Breast epithelium (tissue), 4 donors: ENCODE results near the gene PLPPR5. TPM values are rescaled to one million over a fixed set of nuclear protein-coding genes. Genes with fewer than 3 reads are reported as not detected.
"Not testable (repeated sequence)": the region's sequence is repeated elsewhere in the genome, so short reads cannot be mapped to it uniquely, and the experiment has no call there.

Experiments used
- DNase-seq, 2 donors: peaks; one replicate each; pipeline ENCODE4 v3.0.0-alpha.2; 2019; ENCODE audit warnings: low spot score in 2 of 2
- H3K27ac ChIP-seq, 2 donors: fragments of 200-600 bp; sonication (generic) in 1 of 2; one replicate each; pipeline ENCODE4 v1.5.1; 2016 to 2019; ENCODE audit warnings: mild to moderate bottlenecking in 1 of 2
- H3K27me3 ChIP-seq, 2 donors: fragments of 200-600 bp; sonication (generic) in 1 of 2; one replicate each; pipeline versions ENCODE4 v1.5.1 to v1.6.0; 2017 to 2019; ENCODE audit warnings: control low read depth in 1 of 2, mild to moderate bottlenecking in 1 of 2
- H3K36me3 ChIP-seq: fragments of 200-600 bp; one replicate; pipeline ENCODE4 v1.5.1; 2019
- H3K4me1 ChIP-seq, 2 donors: fragments of 200-600 bp; sonication (generic); one replicate each; pipeline ENCODE4 v1.5.1; 2016 to 2019; ENCODE audit warnings: control low read depth in 1 of 2
- H3K4me3 ChIP-seq, 3 donors: fragments of 200-600 bp; sonication (generic); 1 replicate in 2 of 3; 2 replicates in 1 of 3; pipeline ENCODE4 v1.5.1; 2016 to 2019; ENCODE audit warnings: mild to moderate bottlenecking in 3 of 3, moderate library complexity in 2 of 3
- H3K9me3 ChIP-seq, 2 donors: fragments of 200-600 bp; sonication (generic) in 1 of 2; one replicate each; pipeline ENCODE4 v1.5.1; 2016 to 2019; ENCODE audit warnings: control low read depth in 1 of 2
- POLR2A ChIP-seq: fragments of 450-650 bp; IDR thresholded peaks from one replicate; pipeline ENCODE4 v1.6.1; 2016; ENCODE audit warnings: antibody characterized with exemption, mild to moderate bottlenecking, moderate library complexity
- POLR2AphosphoS5 ChIP-seq, 3 donors: sonication (generic); formaldehyde crosslinking; IDR thresholded peaks; one replicate each; pipeline ENCODE4 v1.6.1; 2017; ENCODE audit warnings: antibody characterized with exemption in 3 of 3
- intact Hi-C: fragments of 100-400 bp; cut with DNase I; formaldehyde crosslinking; loops from one replicate; pipeline ENCODE4 v1.15.1; 2023; ENCODE audit warnings: low total_unique reads
- total RNA-seq, 3 donors: library from RNA; depleted of rRNA; stranded (reverse); fragments of >200 nt; gene quantifications; one replicate each; pipeline ENCODE4 v1.1.0, GENCODE V29; 2016
- TF ChIP-seq, protein P1 (sequence below), 3 donors: fragments of 450-650 bp; IDR thresholded peaks; one replicate each; pipeline ENCODE4 v1.5.1; 2016 to 2017; ENCODE audit warnings: antibody characterized with exemption in 3 of 3, mild to moderate bottlenecking in 3 of 3, moderate library complexity in 3 of 3

The PLPPR5 gene
- total RNA-seq, 3 donors from 2014 or later, result not detected

DNA sequence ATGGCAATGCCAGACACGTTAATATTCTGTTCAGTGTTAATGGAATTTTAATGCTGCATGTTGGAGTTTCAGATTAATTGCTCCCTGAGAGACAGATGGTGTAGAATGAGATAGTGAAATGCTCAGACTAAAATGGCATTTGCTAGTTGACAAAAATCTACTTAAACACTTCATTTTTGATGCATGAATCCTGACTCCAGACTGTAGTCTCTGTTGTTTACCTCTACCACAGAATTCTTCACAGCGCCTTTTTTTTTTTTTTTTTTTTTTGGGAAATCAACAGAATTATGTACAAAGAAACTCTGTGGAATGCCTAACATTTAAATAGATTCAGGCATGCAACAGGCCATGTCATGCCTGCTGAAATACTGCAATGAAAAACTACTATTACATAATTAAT, 111.3 kb downstream of the PLPPR5 start:
- intact Hi-C loops, result no loop called here
- Histone ChIP-seq H3K27ac (no peak overlapping the region), H3K9me3 (no peaks in the 10 kb centered on the region), H3K27me3 (no peaks in the 10 kb centered on the region), H3K4me1 (no peaks in the 10 kb centered on the region), H3K4me3 (no peak overlapping the region), H3K36me3 (no peaks in the 10 kb centered on the region)
- no peak for TF ChIP-seq POLR2A
- TF ChIP-seq, protein P1, sequence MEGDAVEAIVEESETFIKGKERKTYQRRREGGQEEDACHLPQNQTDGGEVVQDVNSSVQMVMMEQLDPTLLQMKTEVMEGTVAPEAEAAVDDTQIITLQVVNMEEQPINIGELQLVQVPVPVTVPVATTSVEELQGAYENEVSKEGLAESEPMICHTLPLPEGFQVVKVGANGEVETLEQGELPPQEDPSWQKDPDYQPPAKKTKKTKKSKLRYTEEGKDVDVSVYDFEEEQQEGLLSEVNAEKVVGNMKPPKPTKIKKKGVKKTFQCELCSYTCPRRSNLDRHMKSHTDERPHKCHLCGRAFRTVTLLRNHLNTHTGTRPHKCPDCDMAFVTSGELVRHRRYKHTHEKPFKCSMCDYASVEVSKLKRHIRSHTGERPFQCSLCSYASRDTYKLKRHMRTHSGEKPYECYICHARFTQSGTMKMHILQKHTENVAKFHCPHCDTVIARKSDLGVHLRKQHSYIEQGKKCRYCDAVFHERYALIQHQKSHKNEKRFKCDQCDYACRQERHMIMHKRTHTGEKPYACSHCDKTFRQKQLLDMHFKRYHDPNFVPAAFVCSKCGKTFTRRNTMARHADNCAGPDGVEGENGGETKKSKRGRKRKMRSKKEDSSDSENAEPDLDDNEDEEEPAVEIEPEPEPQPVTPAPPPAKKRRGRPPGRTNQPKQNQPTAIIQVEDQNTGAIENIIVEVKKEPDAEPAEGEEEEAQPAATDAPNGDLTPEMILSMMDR (IDR thresholded peaks at IDR 0.05), result no peak
- DNase-seq, result no peak

DNA sequence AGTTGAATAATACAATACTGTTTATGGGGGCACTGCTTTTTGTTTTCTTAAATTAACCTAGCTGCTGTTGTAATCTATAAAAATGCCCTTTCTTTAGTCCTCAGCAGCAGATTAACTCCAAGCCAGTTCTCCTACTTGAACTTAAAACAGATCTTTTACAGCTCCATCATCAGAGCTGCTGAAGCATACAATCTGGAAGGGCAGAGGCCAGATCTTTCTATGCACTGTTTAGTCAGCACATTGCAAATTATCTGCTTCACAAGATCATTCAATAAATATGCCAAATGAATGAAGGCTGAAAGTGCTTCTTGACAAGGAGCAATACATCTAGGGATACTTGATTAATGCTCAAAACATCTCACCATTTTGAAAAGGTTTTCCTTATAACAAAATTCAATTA, 115.8 kb downstream of the PLPPR5 start:
- Histone ChIP-seq H3K4me3 (no peak overlapping the region), H3K36me3 (no peaks in the 10 kb centered on the region), H3K4me1 (no peaks in the 10 kb centered on the region), H3K27me3 (no peaks in the 10 kb centered on the region), H3K27ac (no peak overlapping the region), H3K9me3 (no peaks in the 10 kb centered on the region)
- no peak for TF ChIP-seq POLR2A
- TF ChIP-seq, protein P1 (IDR thresholded peaks at IDR 0.05), result no peak
- no peak for TF ChIP-seq POLR2AphosphoS5 (IDR thresholded peaks at IDR 0.05)
- DNase-seq, result no peak
- intact Hi-C loops, result no loop called here

DNA sequence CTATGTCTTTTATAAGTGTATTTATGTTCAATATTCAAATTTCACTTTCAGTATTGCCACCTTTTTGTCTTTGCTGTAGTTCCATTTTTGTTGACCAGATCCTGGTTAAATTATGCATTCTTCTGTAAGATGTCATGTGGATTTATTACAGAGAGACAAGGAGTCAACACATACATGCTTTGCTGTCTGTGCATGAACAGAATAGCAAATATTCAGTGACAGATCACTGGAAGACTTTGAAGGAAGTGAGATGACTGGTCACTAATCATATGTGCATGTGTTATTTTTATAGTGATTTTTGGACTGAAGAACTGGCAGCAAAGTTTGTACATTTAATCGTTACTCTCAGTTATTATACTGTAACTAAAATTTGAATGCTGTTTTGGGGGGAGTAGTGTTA, 117.2 kb downstream of the PLPPR5 start:
- Histone ChIP-seq H3K4me3 (no peak overlapping the region), H3K36me3 (no peaks in the 10 kb centered on the region), H3K27ac (no peak overlapping the region), H3K27me3 (no peaks in the 10 kb centered on the region), H3K9me3 (no peaks in the 10 kb centered on the region), H3K4me1 (no peaks in the 10 kb centered on the region)
- TF ChIP-seq, protein P1 (IDR thresholded peaks at IDR 0.05), result no peak
- no peak for TF ChIP-seq POLR2A
- TF ChIP-seq POLR2AphosphoS5 (IDR thresholded peaks at IDR 0.05), result no peak
- intact Hi-C loops, result no loop called here
- DNase-seq, result no peak

DNA sequence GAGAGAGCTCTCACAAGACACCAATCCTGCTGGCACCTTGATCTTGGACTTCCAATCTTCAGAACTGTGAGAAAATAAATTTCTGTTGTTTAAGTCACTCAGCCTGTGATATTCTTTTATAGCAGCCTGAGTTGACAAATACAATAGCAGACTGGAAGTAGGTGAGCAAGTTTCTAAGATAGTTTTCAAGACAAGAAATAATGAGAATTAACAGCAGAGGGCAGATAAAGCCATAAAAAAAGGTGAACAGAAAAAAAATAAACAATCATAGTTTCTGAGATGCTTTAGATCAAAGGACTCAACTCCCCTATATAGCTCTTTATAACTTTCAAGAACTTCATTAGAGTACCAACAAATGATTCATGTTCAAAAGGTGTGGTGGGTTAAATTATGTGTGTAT, 119.8 kb downstream of the PLPPR5 start:
- no peak overlapping the region for H3K27ac ChIP-seq
- H3K4me1 ChIP-seq, result no peaks in the 10 kb centered on the region
- peaks cover 0 to 7% of the 10 kb centered on the region in 2 donors for H3K9me3 ChIP-seq
- H3K4me3 ChIP-seq, result no peak overlapping the region
- DNase-seq, result no peak
- H3K36me3 ChIP-seq, result no peaks in the 10 kb centered on the region
- intact Hi-C loops, result no loop called here
- H3K27me3 ChIP-seq, result no peaks in the 10 kb centered on the region
- TF ChIP-seq POLR2A (no peak), POLR2AphosphoS5 (IDR thresholded peaks at IDR 0.05) (no peak)
- TF ChIP-seq, protein P1 (IDR thresholded peaks at IDR 0.05), result no peak

DNA sequence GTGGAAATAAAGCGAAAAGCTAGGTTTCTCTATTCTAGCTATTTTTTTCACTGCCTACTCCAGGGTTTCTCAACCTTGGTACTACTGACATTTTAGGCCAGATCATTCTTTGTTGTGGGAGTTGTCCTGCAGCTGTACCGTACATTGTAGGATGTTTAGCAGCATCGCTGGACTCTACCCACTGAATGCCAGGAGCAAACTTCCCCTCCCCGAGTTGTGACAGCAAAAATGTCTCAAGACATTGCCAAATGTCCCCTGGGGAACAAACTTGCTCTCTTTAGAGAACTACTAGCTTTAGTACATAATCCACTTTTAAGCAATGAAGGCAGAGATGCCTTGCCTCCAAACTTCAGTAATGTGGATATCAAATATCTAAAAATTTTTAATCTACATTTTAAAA, 122.8 kb downstream of the PLPPR5 start:
- Histone ChIP-seq H3K4me1 (no peaks in the 10 kb centered on the region), H3K27ac (no peak overlapping the region), H3K36me3 (no peaks in the 10 kb centered on the region), H3K4me3 (no peak overlapping the region), H3K9me3 (peaks cover 0 to 7% of the 10 kb centered on the region in 2 donors), H3K27me3 (no peaks in the 10 kb centered on the region)
- no peak for TF ChIP-seq POLR2A
- no peak for TF ChIP-seq POLR2AphosphoS5 (IDR thresholded peaks at IDR 0.05)
- TF ChIP-seq, protein P1 (IDR thresholded peaks at IDR 0.05), result no peak
- intact Hi-C loops, result no loop called here
- DNase-seq, result no peak

DNA sequence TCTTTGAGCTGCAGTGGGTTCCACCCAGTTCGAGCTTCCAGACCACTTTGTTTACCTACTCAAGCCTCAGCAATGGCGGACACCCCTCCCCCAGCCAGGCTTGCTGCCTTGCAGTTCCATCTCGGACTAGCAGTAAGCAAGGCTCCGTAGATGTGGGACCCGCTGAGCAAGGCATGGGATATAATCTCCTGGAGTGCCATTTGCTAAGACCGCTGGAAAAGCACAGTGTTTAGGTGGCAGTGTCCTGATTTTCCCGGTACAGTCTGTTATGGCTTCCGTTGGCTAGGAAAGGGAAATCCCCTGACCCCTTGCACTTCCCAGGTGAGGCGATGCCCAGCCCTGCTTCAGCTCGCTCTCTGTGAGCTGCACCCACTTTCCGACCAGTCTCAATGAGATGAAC, 123.4 kb downstream of the PLPPR5 start:
- intact Hi-C loops, H3K36me3 ChIP-seq: not testable (repeated sequence)

More for the DNA sequence above, 123.4 kb downstream of the PLPPR5 start:
- not testable (repeated sequence) for H3K27me3 ChIP-seq, DNase-seq, H3K4me3 ChIP-seq, H3K9me3 ChIP-seq, H3K4me1 ChIP-seq, H3K27ac ChIP-seq
